Left ventricle myocardium superior (tissue), 1 donor: ENCODE measurements around the gene SBF2. TPM values are rescaled to one million over a fixed set of nuclear protein-coding genes. Genes with fewer than 3 reads are reported as not detected.

Source experiments
- ATAC-seq: fragments of 200-7000 bp; cut with Tn5 transposase; one replicate; pipeline ENCODE4 v1.9.1; 2020; ENCODE audit warnings: mild to moderate bottlenecking, moderate library complexity
- DNase-seq: peaks from one replicate; pipeline ENCODE4 v3.0.0-alpha.2; 2020
- intact Hi-C: fragments of 100-400 bp; cut with micrococcal nuclease; formaldehyde crosslinking; loops from one replicate; pipeline ENCODE4 v1.11.0; 2022
- total RNA-seq: library from RNA; stranded (reverse); fragmentation: NEBNext Ultra II Directional; extraction: Animal tissue kit (Norgen Biotek cat#: 25700); gene quantifications from one replicate; pipeline ENCODE4 v1.2.1, GENCODE V29; 2021
- donor health status: DM: no; HTN: yes; CAD: no; lungs with severe emphysema.

SBF2 gene
- total RNA-seq, 1 donor from 2014 or later = 17.9 TPM

- ATAC-seq (no peak), DNase-seq (no peak)
- intact Hi-C loops = loop anchor here (10.0 kb wide), 2 partner anchors 345 to 565 kb away; no protein-coding TSS in a partner anchor
These were observed 25.9 kb upstream of the SBF2 start for GRCh38 chr11:10319702-10320558.

- ATAC-seq = peak; percentile 16
- DNase-seq = no peak
- intact Hi-C loops = no loop called here
These were observed 24.4 kb upstream of the SBF2 start for GRCh38 chr11:10318527-10318802.

GRCh38 chr11:10317776-10318526 is 23.9 kb upstream of the SBF2 start:
- ATAC-seq (no peak), DNase-seq (no peak)
- intact Hi-C loops = no loop called here

- ATAC-seq (peak; percentile 11), DNase-seq (no peak)
- intact Hi-C loops = no loop called here
These were observed 23.2 kb upstream of the SBF2 start for GRCh38 chr11:10317151-10317755.

GRCh38 chr11:10315083-10315482 is 21.1 kb upstream of the SBF2 start:
- no peak for DNase-seq
- ATAC-seq = no peak
- intact Hi-C loops = no loop called here

DNA sequence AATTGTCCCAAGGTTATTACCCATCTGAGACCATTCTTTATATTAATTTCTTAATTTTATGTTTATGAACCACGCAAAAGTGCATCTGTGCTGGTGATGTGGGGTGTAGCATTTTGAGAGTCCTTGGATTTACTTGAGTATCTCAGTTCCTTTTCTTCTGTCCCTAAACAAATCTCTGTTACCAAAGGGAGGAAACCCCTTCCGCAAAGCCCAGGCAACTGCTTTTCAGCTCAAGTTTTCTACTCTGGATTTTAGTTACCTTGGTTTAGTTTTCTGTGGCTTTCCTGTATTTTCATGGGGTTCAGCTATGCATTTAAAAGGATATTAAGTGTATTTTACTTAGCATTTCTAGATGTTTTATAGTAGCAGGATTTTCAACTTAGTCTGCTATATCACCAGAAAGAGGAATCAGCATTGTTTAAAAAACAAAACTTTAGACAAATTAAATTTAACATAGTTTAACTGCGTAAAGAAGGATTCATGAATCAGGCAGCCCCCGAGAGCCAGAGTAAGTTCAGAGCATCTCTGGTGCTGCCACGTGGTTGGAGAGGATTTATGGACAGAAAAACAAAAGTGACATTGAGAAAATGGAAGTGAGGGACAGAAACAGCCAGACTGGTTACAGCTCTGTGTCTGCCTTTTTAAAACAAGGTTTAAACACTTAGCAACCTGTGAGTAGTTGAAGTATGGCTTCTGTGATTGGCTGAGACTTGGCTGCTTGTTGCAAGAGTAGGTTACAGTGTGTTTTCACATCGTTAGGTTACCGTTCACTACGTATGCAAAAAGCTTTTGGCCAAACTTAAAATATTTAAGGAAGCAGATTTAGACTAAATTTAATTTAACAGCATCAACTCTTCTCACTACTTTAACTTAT is 20.4 kb upstream of the SBF2 start:
- ATAC-seq (peak; percentile 39), DNase-seq (no peak)
- intact Hi-C loops = no loop called here

- intact Hi-C loops = no loop called here
These were observed 17.8 kb upstream of the SBF2 start for GRCh38 chr11:10311802-10312201.

DNA sequence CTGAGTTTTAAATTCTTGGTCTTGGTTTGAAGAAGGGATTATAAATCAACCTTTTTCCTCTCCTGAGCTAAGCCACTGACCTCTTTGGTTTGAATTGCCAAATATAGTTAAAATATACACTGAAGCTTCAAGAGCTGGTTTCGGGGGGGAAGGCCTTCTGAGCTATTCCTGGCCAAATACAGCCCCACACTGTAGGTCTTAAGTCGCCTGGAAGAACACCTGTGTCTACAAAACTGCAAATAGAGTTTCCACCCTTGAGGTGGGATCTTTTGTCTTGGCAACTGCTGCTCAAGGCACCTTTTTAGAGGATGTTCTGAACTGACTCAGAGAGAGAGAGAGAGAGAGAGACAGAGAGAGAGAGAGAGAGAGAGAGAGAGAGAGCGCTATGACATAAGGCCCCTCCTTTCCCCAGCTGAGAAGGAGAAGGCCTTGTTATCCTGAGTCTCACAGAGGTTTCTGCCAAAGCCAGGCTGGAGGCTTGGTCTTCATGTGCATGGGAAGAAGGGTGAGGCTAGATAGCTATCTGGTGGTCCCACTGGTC is 16.4 kb upstream of the SBF2 start:
- DNase-seq (no peak), ATAC-seq (no peak)
- intact Hi-C loops = no loop called here

More at GRCh38 chr11:10311802-10312201, 17.8 kb upstream of the SBF2 start:
- ATAC-seq (no peak), DNase-seq (no peak)

GRCh38 chr11:10309163-10310093 is 15.4 kb upstream of the SBF2 start:
- ATAC-seq (peak; percentile 20), DNase-seq (peak; percentile 76)
- intact Hi-C loops = loop anchor here (5.0 to 10.0 kb wide), 3 partner anchors 102 to 447 kb away; no protein-coding TSS in a partner anchor

- intact Hi-C loops = loop anchor here (5.0 to 10.0 kb wide), 3 partner anchors 101 to 446 kb away; no protein-coding TSS in a partner anchor
- DNase-seq (no peak), ATAC-seq (no peak)
These were observed 14.4 kb upstream of the SBF2 start for GRCh38 chr11:10308201-10308954.

- intact Hi-C loops = loop anchor here (5.0 to 10.0 kb wide), 3 partner anchors 100 to 445 kb away; no protein-coding TSS in a partner anchor
- ATAC-seq (peak; percentile 61), DNase-seq (peak; percentile 92)
These were observed 13.6 kb upstream of the SBF2 start for GRCh38 chr11:10307400-10308200.

GRCh38 chr11:10307022-10307399 is 13.0 kb upstream of the SBF2 start:
- intact Hi-C loops = loop anchor here (5.0 to 10.0 kb wide), 3 partner anchors 100 to 445 kb away; no protein-coding TSS in a partner anchor
- ATAC-seq = no peak
- DNase-seq = no peak

GRCh38 chr11:10305964-10306918 is 12.2 kb upstream of the SBF2 start:
- DNase-seq = peak; percentile 51
- intact Hi-C loops = loop anchor here (5.0 to 10.0 kb wide), 3 partner anchors 99 to 444 kb away; no protein-coding TSS in a partner anchor

DNA sequence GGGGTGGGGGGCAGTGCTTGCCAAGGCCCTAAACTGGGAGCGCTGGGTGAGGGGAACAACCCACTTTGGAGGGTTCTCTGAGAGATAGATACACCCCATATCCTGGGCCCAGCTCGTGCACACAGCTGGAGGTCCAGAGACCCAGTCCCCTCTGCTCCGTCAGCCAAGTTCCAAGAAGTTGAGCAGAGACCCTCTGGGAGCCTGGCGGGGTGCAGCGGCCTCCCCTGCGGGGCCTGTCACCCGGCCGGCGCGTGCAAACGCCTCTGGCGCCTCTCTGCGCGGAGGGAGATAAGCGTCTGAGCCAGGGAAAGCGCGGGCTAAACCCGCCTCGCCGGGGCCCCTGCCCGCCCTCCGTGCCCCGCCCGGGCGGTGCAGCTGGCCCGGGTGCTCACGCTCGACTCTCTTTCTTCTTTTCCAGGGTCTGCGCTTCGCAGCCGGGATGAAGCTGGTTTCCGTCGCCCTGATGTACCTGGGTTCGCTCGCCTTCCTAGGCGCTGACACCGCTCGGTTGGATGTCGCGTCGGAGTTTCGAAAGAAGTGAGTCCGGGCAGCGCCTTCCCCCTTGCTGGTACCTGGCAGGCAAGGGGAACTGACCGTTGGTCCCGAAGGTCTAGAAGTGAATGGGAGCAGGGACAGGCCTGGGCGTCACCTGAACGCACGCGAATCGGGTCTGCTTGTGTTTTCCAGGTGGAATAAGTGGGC is 11.4 kb upstream of the SBF2 start:
- DNase-seq (peak; percentile 70), ATAC-seq (peak; percentile 19)
- intact Hi-C loops = loop anchor here (5.0 to 10.0 kb wide), 3 partner anchors 98 to 443 kb away; no protein-coding TSS in a partner anchor

More at GRCh38 chr11:10305964-10306918, 12.2 kb upstream of the SBF2 start:
- no peak for ATAC-seq
